ENCODE data around the gene CLSTN2. TPM values are rescaled to one million over a fixed set of nuclear protein-coding genes. Genes with fewer than 3 reads are reported as not detected.

CLSTN2 gene
- total RNA-seq, 2 experiments from 2014 or later = not detected

DNA sequence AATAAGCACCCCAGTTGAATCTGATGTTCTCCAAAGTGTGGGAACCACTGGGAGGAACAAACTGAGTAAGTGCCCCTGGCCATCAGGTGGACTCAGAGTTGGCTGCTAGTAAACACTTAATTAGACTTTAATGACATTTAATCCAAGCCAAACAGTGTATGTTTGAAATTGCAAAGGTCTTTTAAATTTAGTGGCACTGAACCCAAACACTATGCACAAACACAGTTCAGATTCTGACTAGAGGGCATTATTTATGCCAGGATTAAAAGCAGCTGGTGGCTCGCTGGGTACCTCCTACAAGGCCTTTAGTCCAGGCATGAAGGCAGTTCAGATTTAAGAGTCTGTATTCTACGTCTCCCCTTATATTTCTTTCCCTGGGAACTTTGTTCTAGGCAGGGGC, 264.8 kb downstream of the CLSTN2 start:
- Mint-ChIP-seq H3K4me1 (ENCODE audit: low read depth) (no peaks in the 10 kb centered on the region), H3K9me3 (ENCODE audit: insufficient read depth) (no peaks in the 10 kb centered on the region), H3K27ac (no peak overlapping the region), H3K27me3 (ENCODE audit: low read depth) (peaks cover 2% of the 10 kb centered on the region), H3K4me3 (no peak overlapping the region), H3K36me3 (ENCODE audit: low read depth) (no peaks in the 10 kb centered on the region)
- DNase-seq (no peak), ATAC-seq (no peak)
- ChIA-PET CTCF (no interaction called here), POLR2A (no interaction called here)

DNA sequence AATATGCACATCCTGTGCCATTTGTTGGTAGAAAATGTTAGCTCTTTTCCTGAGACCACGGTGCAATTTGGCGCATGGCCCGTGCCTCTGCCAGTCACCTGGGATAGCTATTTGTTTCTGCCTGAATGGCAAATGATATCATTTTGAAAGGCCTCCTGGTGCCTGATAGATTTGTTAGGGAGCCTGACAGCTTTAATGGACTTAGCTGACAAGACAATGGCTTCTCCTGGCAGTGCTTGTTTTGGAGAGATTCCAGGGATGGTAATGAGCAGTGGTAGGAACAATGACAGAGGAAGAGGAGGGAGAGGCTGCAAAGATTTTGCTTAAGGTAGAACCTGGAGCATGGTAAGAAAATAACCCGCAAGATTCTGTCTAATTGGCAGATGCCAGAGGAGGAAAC, 268.5 kb downstream of the CLSTN2 start:
- H3K4me1 Mint-ChIP-seq (ENCODE audit: low read depth) = no peaks in the 10 kb centered on the region
- no peaks in the 10 kb centered on the region for H3K9me3 Mint-ChIP-seq (ENCODE audit: insufficient read depth)
- no peak overlapping the region for H3K4me3 Mint-ChIP-seq
- no peaks in the 10 kb centered on the region for H3K27me3 Mint-ChIP-seq (ENCODE audit: low read depth)
- ChIA-PET POLR2A (no interaction called here), CTCF (no interaction called here)
- no peak overlapping the region for H3K27ac Mint-ChIP-seq
- DNase-seq = no peak
- ATAC-seq = no peak
- no peaks in the 10 kb centered on the region for H3K36me3 Mint-ChIP-seq (ENCODE audit: low read depth)

DNA sequence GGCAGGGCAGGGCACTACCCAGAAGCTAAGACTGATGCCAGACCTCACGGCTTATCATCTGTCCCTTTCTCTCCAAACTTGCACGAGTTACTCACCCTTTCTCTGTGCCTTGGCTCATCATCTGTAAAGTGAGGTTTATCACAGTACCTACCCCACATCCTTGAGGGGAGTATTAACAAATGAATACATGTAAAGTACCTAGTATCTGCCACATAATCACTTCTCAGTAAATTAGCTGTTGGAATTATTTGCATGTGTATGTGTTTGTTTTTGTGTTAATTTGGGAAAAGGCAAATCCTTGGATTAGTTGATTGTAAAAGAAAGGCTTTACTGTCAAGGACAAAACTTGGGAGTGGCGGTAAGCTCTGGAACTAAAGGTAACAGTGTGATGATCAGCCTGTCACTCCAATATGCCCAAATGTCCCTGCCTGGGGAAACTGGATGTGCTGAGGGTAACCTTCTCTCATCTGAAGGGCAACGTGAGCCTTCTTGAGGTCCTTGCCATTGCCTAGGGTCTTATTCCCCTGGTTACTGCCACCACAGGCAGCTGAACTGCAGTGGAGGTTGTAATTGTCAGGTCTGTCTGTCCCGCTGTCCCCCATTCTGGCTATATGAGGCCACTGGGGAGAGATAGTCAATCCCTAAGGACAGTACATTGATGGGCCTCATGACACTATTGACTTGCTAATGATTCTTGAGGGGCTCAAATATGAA, 269.4 kb downstream of the CLSTN2 start:
- H3K27ac Mint-ChIP-seq = no peak overlapping the region
- ChIA-PET CTCF (no interaction called here), POLR2A (no interaction called here)
- H3K36me3 Mint-ChIP-seq (ENCODE audit: low read depth) = no peaks in the 10 kb centered on the region
- H3K4me1 Mint-ChIP-seq (ENCODE audit: low read depth) = no peaks in the 10 kb centered on the region
- no peaks in the 10 kb centered on the region for H3K9me3 Mint-ChIP-seq (ENCODE audit: insufficient read depth)
- ATAC-seq (no peak), DNase-seq (no peak)
- H3K4me3 Mint-ChIP-seq = no peak overlapping the region
- no peaks in the 10 kb centered on the region for H3K27me3 Mint-ChIP-seq (ENCODE audit: low read depth)

DNA sequence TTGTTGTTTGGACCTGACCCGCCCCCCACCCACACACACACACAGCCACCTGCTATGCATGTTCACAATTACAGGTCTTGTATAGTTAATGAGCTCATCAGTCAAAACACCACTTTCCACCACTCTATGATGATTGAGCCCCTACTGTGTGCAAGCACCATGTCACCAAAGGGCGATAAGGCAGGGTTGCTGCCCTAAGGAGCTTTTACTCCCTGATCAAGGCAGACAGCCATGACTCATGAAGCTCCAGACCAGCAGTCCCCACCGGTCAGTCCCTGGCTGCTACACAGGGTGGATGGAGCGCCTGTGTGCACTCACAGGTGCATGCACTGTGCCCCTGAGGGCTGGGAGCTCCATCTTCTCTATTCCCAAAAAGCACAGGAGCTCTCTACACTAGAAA, 270.6 kb downstream of the CLSTN2 start:
- Mint-ChIP-seq H3K4me1 (ENCODE audit: low read depth) (no peaks in the 10 kb centered on the region), H3K9me3 (ENCODE audit: insufficient read depth) (no peaks in the 10 kb centered on the region), H3K27ac (no peak overlapping the region), H3K27me3 (ENCODE audit: low read depth) (peaks cover 2% of the 10 kb centered on the region), H3K4me3 (no peak overlapping the region), H3K36me3 (ENCODE audit: low read depth) (no peaks in the 10 kb centered on the region)
- ChIA-PET POLR2A (no interaction called here), CTCF (interaction anchor here (1.1 kb wide), 1 partner anchor 12 kb away, joined by 3 read pairs; no protein-coding TSS in a partner anchor)
- DNase-seq = no peak
- ATAC-seq = no peak

DNA sequence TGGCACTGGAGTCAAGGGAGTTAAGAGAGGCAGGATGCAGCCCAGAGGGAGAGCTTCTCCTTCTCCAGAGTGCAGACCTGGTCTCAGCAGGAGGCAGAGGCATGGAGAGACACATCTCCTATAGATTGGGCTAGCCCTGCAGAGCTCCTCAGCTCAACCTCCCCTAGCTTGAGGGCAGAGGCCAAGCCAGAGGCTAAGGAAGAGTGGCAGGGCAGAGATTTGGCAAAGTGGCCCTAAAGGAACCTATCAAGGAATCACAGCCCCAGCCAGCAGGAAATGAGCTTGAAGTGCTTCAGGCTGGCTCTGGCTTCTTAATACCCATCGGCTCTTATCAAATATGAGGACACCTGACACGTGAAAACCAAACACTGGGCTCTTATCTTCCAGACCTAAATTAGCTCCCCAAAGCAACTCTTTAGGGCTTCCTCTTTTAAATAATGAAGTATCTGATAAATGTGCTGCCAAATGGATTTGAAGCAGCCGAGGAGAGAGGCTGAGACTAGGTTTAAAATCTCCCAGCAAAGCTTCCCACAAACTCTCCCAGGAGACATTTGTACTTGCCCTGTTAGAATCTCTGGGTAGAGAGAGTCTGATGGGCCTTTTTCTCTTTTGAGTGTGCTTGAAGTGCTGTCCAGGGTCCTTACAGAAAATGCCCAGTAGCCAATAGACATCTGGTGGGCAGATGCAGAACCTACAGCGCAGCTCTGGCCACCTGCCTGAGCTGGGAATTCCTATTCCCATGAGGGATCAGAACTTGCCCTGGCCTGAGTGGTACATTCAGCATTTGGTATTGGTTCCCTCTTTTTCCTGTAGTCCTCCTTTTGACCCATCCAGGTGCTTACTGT, 271.4 kb downstream of the CLSTN2 start:
- H3K4me3 Mint-ChIP-seq = no peak overlapping the region
- no peaks in the 10 kb centered on the region for H3K36me3 Mint-ChIP-seq (ENCODE audit: low read depth)
- H3K9me3 Mint-ChIP-seq (ENCODE audit: insufficient read depth) = no peaks in the 10 kb centered on the region
- ATAC-seq (no peak), DNase-seq (no peak)
- POLR2A ChIA-PET = no interaction called here
- no peaks in the 10 kb centered on the region for H3K4me1 Mint-ChIP-seq (ENCODE audit: low read depth)
- H3K27ac Mint-ChIP-seq = no peak overlapping the region
- CTCF ChIA-PET = interaction anchor here (1.1 kb wide), 1 partner anchor 11 kb away, joined by 3 read pairs; no protein-coding TSS in a partner anchor
- H3K27me3 Mint-ChIP-seq (ENCODE audit: low read depth) = peaks cover 2% of the 10 kb centered on the region

DNA sequence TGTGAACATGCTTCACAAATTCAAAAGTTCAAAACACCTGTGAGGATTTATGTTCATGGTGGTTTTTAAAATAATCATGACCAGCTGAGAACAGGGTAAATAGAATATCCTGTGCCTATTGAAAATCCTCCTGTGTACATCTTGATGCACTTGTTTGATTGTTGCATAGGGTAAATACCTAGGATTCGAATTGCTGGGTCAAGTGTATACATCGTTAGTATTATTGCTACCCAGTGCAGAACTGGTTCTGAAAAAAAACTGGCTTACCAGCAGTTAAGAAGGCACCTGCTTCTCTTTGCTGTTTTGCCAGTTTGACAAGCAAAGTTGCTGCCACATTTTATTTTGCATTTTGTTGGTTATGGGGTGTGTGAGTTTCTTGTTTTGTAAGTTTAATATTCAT, 272.6 kb downstream of the CLSTN2 start:
- Mint-ChIP-seq H3K36me3 (ENCODE audit: low read depth) (no peaks in the 10 kb centered on the region), H3K27ac (no peak overlapping the region), H3K4me3 (no peak overlapping the region), H3K27me3 (ENCODE audit: low read depth) (peaks cover 2% of the 10 kb centered on the region), H3K9me3 (ENCODE audit: insufficient read depth) (no peaks in the 10 kb centered on the region), H3K4me1 (ENCODE audit: low read depth) (no peaks in the 10 kb centered on the region)
- ChIA-PET POLR2A (no interaction called here), CTCF (no interaction called here)
- ATAC-seq (no peak), DNase-seq (no peak)

DNA sequence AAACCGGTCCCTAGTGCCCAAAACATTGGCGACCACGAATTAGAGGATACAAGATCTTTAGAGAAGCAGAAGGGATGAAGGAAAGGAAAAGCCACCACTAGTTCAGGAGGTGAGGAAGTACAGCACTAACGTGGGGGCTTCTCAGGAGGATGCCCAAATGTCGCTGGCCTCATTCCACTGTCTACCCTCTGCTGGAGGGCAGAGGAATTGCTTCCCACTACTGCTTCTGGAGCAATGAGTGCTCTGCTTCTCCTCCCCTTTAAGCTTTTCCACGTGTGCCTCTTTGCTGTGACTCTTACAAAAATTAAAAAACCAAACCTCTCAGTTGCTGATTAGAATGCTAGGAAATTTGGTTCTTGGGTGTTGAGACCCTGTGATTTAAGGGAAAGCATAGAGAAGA, 281.3 kb downstream of the CLSTN2 start:
- Mint-ChIP-seq H3K4me3 (no peak overlapping the region), H3K27ac (no peak overlapping the region), H3K36me3 (ENCODE audit: low read depth) (no peaks in the 10 kb centered on the region), H3K9me3 (ENCODE audit: insufficient read depth) (no peaks in the 10 kb centered on the region), H3K4me1 (ENCODE audit: low read depth) (no peaks in the 10 kb centered on the region), H3K27me3 (ENCODE audit: low read depth) (no peaks in the 10 kb centered on the region)
- POLR2A ChIA-PET = no interaction called here
- CTCF ChIA-PET = no interaction called here
- ATAC-seq = no peak
- DNase-seq = no peak

DNA sequence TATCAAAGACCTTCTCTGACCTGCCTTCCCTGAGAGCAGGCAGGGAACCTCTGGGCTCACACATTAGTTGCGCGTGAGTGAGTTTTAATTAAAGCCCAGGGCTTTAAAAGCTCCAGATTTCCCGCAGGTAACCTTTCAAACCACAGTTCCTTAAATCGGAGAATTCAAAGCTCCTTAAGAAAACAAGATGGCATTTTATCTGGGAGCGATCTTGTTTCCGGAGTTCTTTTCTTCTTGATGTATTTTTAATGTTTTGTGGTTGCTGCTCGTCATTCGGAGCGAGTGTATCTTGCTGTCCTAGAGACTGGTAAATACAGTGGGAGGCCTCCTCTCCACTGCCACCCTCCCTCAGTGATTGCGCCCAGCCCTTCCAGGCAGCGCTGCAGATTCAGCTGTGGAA, 284.3 kb downstream of the CLSTN2 start:
- H3K4me1 Mint-ChIP-seq (ENCODE audit: low read depth) = no peaks in the 10 kb centered on the region
- no peaks in the 10 kb centered on the region for H3K9me3 Mint-ChIP-seq (ENCODE audit: insufficient read depth)
- H3K36me3 Mint-ChIP-seq (ENCODE audit: low read depth) = no peaks in the 10 kb centered on the region
- ATAC-seq (no peak), DNase-seq (no peak)
- H3K27me3 Mint-ChIP-seq (ENCODE audit: low read depth) = peaks cover 3% of the 10 kb centered on the region
- POLR2A ChIA-PET = no interaction called here
- H3K27ac Mint-ChIP-seq = no peak overlapping the region
- H3K4me3 Mint-ChIP-seq = no peak overlapping the region
- CTCF ChIA-PET = no interaction called here

DNA sequence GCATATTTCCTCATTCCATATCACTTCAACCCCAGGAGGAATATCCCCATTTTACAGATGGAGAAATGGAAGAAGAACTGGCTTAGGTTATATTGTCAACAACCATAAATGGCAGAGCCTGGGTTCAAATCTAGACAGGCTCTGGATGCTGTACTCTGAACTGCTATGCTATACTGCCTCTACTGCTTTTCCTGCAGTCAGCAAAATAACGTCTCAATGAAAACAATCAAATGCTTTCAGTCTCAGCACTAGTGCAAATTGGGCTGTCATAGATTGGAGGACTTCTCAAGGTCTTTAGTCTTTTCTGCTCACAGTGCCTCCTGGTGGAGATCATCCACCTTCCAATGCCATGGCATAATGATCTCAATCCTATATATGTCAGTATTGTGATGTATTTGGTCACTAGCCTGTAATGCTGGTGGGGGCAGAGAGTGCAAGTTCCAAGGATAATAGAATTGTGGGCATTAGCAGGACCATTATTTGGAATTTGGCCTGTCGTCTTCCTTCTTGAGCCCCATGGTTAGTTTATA, 285.0 kb downstream of the CLSTN2 start:
- Mint-ChIP-seq H3K9me3 (ENCODE audit: insufficient read depth) (no peaks in the 10 kb centered on the region), H3K4me1 (ENCODE audit: low read depth) (no peaks in the 10 kb centered on the region), H3K36me3 (ENCODE audit: low read depth) (no peaks in the 10 kb centered on the region), H3K27me3 (ENCODE audit: low read depth) (peaks cover 3% of the 10 kb centered on the region), H3K27ac (no peak overlapping the region), H3K4me3 (no peak overlapping the region)
- no peak for DNase-seq
- ATAC-seq = no peak
- ChIA-PET CTCF (no interaction called here), POLR2A (no interaction called here)

DNA sequence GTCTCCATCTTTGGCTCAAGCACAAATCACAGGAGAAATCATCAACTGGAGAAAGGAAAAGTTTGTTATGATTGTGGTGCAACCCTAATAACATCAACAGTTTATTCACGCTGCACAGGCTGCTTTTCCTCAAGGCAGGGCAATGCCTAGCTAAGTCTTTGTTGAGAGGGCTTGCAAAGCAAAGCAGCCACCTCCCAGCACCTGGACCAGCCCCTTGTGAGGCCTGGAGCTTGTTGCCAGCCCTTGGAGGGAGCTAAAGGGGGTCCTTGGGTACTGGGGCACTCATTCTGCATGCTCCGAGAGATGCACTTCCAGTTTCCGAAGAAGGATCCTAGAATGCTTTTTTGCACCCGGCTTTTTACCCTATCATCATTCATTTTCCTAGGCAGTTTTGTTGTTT, 288.2 kb downstream of the CLSTN2 start:
- H3K36me3 Mint-ChIP-seq (ENCODE audit: low read depth) = no peaks in the 10 kb centered on the region
- ChIA-PET CTCF (no interaction called here), POLR2A (no interaction called here)
- no peak for DNase-seq
- no peaks in the 10 kb centered on the region for H3K4me1 Mint-ChIP-seq (ENCODE audit: low read depth)
- ATAC-seq = no peak
- H3K27ac Mint-ChIP-seq = no peak overlapping the region
- no peak overlapping the region for H3K4me3 Mint-ChIP-seq
- peaks cover 3% of the 10 kb centered on the region for H3K27me3 Mint-ChIP-seq (ENCODE audit: low read depth)
- no peaks in the 10 kb centered on the region for H3K9me3 Mint-ChIP-seq (ENCODE audit: insufficient read depth)

DNA sequence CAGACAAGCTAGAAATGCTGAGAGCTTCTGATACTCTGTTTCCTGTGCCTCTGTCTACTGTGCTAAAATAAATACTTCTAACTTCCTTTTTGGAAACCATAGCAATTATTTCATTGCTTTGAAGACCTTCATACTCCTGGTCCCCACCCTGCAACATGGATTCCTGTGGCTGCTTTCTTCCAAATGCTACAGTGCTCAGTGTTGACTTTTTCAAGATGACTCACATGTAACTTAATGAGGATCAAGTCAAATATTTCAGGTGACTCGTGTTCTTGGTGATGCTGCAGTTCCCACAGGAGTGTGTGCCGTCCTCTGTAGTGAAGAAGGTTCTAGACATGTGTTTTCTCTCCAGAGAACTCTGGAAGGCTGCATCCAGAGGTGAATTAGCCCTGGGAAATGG, 288.6 kb downstream of the CLSTN2 start:
- peaks cover 3% of the 10 kb centered on the region for H3K27me3 Mint-ChIP-seq (ENCODE audit: low read depth)
- no peaks in the 10 kb centered on the region for H3K36me3 Mint-ChIP-seq (ENCODE audit: low read depth)
- no peak overlapping the region for H3K27ac Mint-ChIP-seq
- ATAC-seq (no peak), DNase-seq (no peak)
- H3K9me3 Mint-ChIP-seq (ENCODE audit: insufficient read depth) = no peaks in the 10 kb centered on the region
- POLR2A ChIA-PET = no interaction called here
- CTCF ChIA-PET = no interaction called here
- no peaks in the 10 kb centered on the region for H3K4me1 Mint-ChIP-seq (ENCODE audit: low read depth)
- H3K4me3 Mint-ChIP-seq = no peak overlapping the region

DNA sequence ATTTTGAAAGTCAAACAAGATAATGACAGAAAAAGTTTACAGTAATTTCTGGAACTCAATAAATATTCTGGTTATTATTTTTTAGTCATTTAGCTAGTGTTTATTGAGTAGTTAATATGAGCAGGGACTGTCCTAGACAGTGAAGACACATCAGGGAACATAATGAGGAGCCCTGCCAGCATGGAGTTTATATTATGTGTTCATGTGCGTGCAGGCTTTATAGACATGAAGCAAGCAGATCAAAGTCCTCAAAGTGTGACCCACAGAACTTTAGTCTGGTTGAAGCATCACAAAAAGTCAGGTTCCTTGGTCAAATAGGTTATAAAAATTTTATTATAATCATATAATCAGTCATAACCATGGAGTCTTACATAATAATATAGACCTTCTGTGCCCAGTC, 289.3 kb downstream of the CLSTN2 start:
- Mint-ChIP-seq H3K27ac (no peak overlapping the region), H3K4me3 (no peak overlapping the region), H3K9me3 (ENCODE audit: insufficient read depth) (no peaks in the 10 kb centered on the region), H3K4me1 (ENCODE audit: low read depth) (no peaks in the 10 kb centered on the region), H3K36me3 (ENCODE audit: low read depth) (no peaks in the 10 kb centered on the region), H3K27me3 (ENCODE audit: low read depth) (peaks cover 3% of the 10 kb centered on the region)
- ChIA-PET CTCF (interaction anchor here (0.8 kb wide), 1 partner anchor 10 kb away, joined by 3 read pairs; no protein-coding TSS in a partner anchor), POLR2A (no interaction called here)
- DNase-seq = no peak
- ATAC-seq = no peak

Measured in activated CD8-positive, alpha-beta T cell treated with anti-CD3 and anti-CD28 coated beads, Interleukin-2, amount 10 ng/mL, durations not matched to agents 7 days and 5 days (primary cell).